HG03442 (cell line): ENCODE results near the gene CLDN9.

Source experiments
- ATAC-seq: cut with Tn5 transposase; IDR thresholded peaks from one replicate; pipeline ENCODE4 v1.9.1; 2021; ENCODE audit warnings: mild to moderate bottlenecking, moderate library complexity; ENCODE audit not compliant: unreplicated experiment

CLDN9 gene

GRCh38 chr16:3029491-3030221 lies 16.9 kb downstream of the CLDN9 start:
- no peak for ATAC-seq

DNA sequence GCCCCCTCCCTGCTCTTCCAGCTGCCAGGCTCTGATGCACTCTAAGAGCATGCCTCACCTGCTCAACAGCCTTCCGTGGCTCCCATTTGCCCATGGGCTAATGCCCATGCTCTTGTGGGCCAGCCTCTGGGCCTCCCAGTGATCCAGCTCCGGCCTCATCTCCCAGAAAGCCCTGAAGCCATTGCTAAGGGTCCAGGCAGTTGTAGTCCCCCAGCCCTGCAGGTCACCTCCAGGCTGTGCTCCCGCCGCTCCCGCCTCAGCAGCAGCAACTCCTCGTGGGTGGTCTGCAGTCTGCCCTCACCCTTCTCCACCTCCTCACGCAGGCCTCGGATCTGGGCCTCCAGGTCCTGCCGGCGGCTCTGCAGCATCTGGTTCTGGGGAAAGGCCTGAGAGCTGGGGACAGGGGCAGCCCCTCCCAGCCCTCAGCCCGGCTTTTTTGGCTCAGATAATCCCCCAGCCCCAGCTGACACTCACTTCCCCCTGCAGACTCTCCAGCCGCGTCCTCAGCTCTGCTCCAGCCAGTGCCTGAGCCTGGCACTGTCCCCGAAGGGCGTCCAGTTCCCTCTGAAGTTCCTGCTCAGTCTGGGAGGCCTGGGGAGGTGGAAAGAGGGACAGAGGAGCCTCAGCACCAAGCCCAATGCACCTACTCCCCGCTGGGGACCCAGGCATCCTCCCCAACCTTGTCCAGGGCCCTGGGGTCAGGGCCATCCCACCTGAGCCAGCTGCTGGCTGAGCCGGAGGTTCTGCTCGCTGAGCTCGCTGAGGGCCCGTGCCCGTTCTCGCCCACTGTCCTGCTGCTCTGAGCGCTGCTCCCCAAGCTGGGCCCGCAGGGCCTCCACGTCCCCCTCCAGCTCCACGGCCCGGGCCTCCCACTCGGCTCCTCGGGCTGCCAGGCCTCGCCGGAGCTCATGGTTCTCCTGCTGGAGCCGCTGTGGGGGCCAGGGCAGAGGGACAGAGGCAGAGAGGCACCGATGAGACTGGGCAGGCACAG lies 17.8 kb downstream of the CLDN9 start:
- ATAC-seq, result no peak

DNA sequence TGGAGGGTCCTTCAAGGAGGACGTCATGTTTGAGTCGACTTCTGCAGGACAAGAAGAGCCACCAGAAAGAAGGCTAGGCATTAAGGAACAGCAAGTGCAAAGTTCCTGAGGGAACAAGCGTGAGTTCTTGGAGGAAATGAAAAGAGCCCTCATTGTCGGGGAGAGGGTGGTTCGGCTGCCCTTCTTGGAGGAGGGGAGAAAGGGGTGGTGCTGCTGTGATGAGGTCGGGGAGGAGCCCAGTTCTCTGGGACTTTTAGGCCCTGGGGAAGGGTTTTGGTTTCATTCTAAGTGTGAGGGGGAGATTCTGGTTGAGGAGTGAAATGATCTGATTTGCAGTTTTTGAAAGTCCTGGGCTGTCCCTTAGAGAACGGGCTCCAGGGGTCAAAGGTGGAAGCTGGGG lies 19.9 kb downstream of the CLDN9 start:
- no peak for ATAC-seq

- no peak for ATAC-seq
These were observed 22.7 kb downstream of the CLDN9 start for GRCh38 chr16:3035289-3035971.

GRCh38 chr16:3035972-3036725 lies 23.4 kb downstream of the CLDN9 start:
- no peak for ATAC-seq

DNA sequence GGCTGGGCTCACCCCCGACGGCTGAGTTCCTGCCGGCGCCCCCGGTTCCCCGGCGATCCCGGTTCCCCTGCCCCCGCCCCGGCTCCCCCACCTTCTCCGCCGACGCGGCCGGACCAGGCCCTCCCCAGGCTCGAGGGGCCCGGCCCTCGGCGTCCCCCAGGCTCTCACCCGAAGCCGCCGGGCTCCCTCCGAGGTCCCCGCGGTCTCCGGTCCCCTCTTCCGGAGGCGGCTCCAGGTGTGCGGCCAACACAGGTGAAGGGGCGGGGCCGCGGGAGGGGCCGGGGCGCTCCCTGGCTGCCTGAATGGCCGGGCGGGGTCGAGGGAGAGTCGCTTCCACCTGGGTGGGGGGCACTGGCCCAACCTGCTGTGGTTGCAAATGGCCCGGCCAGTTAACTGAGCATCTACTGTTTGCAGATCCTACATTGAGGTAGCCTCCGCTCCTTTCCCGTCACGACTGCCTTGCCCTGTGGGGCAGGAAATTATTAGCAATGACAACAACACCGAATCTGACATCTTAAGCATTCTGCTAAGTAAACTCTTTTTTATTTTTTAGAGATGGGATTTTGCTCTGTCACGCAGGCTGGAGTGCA lies 24.1 kb downstream of the CLDN9 start, which contains the start of gene BICDL2:
Gene BICDL2, minus strand, starts transcription at position 219 of the 590 bp plus-strand sequence. CDS start 1,448 bp downstream, outside the sequence.
- no peak for ATAC-seq

GRCh38 chr16:3038256-3038655 lies 25.5 kb downstream of the CLDN9 start:
- ATAC-seq, result no peak

GRCh38 chr16:3038896-3039295 lies 26.2 kb downstream of the CLDN9 start:
- ATAC-seq, result no peak

DNA sequence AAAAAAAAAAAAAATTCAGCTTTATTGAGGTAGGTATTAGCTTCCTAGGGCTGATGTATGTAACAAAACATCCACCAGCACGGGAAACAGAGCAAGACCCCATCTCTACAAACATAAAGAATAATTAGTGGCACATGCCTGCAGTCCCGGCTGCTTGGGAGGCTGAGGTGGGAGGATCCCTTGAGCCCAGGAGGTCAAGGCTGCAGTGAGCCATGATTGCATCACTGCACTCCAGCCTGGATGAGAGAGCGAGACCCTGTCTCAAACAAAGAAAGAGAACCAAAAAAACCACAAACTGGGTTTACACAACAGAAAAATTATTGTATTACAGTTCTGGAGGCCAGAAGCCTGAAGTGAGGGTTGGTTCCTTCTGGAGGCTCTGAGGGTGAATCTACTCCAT lies 29.7 kb downstream of the CLDN9 start:
- no peak for ATAC-seq

DNA sequence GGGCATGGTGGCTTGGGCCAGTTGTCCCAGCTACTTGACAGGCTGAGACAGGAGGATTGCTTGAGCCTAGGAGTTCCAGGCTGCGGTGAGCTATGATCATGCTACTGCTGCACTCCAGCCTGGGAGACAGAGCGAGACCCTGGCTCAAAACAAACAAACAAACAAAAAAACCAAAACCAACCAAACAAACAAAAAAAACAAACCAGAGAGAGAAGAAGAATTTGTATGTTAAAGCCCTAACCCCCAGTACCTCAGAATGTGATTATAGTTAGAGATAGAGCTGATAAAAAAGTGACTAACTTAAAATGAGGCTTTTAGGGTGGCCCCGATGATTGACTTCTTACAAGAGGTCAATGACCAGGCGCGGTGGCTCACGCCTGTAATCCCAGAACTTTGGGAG lies 32.0 kb downstream of the CLDN9 start:
- ATAC-seq, result no peak

DNA sequence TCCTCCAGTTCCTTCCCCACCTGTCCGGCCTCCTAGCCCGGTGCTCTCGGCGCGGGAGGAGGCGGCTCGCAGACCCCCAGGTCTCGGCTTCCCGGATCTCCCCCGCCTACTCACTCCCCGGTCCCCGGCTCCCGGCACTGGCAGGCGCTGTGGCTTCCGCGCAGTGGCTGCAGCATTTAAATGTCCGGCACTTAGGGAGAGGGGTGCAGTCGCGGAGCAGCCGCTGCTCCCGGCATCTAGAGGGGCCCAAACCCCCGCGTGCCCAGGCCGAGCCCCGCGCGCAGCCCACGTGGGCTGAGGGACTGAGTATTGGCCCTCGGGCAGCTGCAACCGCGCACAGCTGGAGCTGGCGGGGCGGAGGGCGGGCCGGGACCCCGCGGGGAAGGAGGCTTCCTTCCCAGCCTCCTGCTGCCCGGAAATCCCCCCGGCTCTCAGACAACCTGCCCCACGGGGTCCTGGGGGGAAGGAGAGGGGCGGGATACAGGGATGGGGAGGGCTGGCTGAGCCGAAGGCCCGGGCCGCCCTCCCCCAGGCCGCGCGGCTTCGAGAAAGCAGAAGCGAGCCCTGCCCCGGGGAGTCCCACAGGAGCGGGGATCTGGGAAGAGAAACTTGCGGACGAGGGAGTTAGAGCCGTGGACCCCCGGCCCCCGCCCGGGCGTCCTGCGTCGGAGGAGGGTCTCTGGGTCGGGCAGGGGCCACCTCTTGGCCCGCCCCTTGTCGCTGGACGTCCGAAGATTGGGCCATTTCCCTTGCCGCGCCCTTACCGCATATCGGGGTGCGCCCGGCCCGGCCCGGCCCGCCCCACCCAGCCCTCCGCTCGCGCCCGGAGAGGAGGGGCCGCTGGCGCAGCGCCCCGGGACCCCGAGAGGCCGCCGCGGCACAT lies 33.3 kb downstream of the CLDN9 start, which contains the start of gene MMP25:
Gene MMP25, plus strand, starts transcription at position 804 of the 883 bp plus-strand sequence. CDS start 357 bp downstream, outside the sequence.
- ATAC-seq, result no peak

DNA sequence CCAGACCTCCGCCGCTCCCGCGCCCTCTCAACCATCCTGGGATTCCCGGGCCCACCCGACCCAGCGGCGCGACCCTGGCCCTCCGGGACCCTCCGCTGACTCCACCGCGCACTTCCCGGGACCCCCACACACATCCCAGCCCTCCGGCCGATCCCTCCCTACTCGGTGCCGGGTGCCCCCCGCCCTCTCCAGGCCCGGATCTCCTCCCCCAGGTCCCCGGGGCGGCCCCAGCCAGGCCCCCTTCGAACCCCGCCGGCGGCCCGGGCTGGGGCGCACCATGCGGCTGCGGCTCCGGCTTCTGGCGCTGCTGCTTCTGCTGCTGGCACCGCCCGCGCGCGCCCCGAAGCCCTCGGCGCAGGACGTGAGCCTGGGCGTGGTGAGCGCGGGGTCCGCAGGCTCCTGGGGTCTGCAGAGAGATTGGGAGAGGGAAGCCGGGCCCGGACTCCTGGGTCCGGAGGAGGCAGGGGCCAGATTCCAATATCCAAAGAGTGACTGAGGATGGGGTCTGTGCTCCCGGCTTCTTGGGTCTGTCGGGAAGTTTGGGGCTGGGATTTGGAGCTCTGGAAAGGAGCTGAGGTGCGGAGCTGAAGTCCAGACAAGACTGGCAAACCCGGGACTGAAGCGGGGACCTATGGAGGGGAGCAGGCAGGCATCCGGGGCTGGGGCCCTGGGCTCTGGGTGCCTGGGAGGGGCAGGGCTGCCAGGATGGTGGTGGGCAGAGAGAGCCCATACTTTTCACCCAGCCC lies 34.1 kb downstream of the CLDN9 start:
- ATAC-seq, result no peak

DNA sequence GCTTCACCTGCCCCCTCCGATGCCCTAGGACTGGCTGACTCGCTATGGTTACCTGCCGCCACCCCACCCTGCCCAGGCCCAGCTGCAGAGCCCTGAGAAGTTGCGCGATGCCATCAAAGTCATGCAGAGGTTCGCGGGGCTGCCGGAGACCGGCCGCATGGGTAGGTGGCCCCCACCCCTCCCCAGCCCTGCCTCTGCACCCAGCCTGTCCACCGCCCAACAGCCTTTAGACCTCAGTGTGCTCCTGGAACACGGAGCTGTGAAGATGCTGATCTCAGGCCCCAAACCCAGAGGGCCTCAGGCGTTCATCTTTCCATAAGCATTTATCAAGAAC lies 34.6 kb downstream of the CLDN9 start:
- no peak for ATAC-seq

DNA sequence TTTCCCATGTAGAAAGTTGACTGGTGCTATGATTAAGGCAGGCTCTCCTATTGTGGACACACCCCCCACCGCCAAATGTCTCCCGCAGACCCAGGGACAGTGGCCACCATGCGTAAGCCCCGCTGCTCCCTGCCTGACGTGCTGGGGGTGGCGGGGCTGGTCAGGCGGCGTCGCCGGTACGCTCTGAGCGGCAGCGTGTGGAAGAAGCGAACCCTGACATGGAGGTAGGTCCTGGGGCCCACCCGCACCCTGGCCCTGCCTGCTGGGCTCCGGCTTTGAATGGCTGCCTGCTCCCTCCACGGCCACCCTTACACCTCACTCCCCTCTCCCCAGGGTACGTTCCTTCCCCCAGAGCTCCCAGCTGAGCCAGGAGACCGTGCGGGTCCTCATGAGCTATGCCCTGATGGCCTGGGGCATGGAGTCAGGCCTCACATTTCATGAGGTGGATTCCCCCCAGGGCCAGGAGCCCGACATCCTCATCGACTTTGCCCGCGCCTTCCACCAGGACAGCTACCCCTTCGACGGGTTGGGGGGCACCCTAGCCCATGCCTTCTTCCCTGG lies 37.3 kb downstream of the CLDN9 start:
- no peak for ATAC-seq

DNA sequence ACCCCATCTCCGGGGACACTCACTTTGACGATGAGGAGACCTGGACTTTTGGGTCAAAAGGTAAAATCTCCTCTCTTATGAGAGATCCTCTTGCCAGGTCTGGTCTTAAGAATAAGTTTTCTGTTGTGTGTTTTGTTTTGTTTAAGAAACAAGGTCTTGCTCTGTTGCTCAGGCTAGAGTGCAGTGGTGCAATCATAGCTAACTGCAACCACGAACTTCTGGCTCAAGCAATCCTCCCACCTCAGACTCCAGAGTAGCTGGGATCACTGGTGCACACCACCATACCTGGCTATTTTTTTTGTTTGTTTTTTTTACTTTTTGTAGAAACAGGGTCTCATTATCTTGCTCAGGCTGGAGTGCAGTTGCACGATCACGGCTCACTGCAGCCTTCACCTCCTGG lies 37.8 kb downstream of the CLDN9 start:
- ATAC-seq, result no peak

DNA sequence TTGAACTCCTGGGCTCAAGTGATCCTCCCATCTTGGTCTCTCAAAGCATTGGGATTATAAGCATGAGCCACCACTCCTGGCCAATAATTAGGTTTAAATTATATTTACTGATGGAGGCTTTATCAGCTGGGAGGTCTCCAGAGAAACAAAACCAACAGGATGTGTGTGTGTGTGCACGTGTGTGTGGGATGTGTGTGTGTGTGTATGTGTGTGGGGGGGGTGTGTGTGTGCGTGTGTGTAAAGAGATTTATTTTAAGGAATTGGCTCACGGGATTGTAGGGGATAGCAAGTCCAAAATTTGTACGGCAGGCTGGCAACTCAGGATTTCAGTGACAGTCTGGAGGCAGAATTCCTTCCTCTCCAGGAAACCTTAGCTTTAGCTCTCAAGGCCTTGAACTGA lies 38.3 kb downstream of the CLDN9 start:
- no peak for ATAC-seq

DNA sequence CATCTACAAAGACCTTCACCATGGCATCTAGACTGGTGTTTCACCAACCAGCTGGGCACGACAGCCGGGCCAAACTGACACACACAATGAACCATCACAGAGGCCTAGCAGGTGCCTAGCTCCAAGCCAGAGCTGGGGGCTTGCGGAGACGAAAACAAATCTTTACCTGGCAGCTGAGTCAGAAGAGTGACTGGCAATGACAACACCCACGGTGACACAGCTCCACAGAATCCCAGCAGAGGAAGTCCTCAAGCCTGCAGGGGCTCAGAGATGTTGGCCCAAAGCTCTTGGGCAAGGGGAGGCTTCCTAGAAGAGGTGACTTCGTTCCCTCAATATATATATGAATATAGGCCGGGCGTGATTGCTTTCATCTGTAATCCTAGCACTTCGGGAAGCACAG lies 38.8 kb downstream of the CLDN9 start:
- ATAC-seq, result no peak
